Body of pancreas (tissue), 4 donors: Measurements from ENCODE around the gene KIF5B.

Experiments used
- CTCF ChIP-seq, 7 experiments: fragments of 450-650 bp in 4 of 7; fragments of 200-600 bp in 3 of 7; sonication (generic) in 3 of 7; IDR thresholded peaks; one replicate each; pipeline ENCODE4 v1.5.1; 2016 to 2019; ENCODE audit warnings: antibody characterized with exemption in 7 of 7
- POLR2A ChIP-seq, 3 donors: fragments of 450-650 bp; IDR thresholded peaks; one replicate each; pipeline ENCODE4 v1.6.1; 2016; ENCODE audit warnings: antibody characterized with exemption in 3 of 3, mild to moderate bottlenecking in 2 of 3

- TF ChIP-seq CTCF (IDR thresholded peaks at IDR 0.05): no peak
- TF ChIP-seq POLR2A (IDR thresholded peaks at IDR 0.05): no peak
Observed at GRCh38 chr10:32041290-32042028, 14.8 kb downstream of the KIF5B start.
